ENCODE data around the gene C6.

GRCh38 chr5:41246376-41246775 lies 33.0 kb upstream of the C6 start:
- no peak for TF ChIP-seq POLR2A (IDR thresholded peaks at IDR 0.05; ENCODE audit: borderline replicate concordance, extremely low read depth, insufficient read depth, insufficient read length)
- no peak for TF ChIP-seq CTCF (IDR thresholded peaks at IDR 0.05 in 2 of 3, conservative IDR thresholded peaks at IDR 0.05 in 1 of 3; ENCODE audit: borderline replicate concordance in 1 of 3, insufficient read depth in 1 of 3, low read depth in 2 of 3, low read length in 2 of 3)
- no peak for TF ChIP-seq ZBTB33 (IDR thresholded peaks at IDR 0.05; ENCODE audit: extremely low read depth, insufficient replicate concordance, low read length)
- TF ChIP-seq REST (IDR thresholded peaks at IDR 0.05; ENCODE audit: low read depth): no peak
- no peak for TF ChIP-seq POLR2AphosphoS5 (IDR thresholded peaks at IDR 0.05; ENCODE audit: low read depth, low read length)

Measured in HCT116 (cell line).